H9 (cell line): ENCODE data around the gene ORAI3. TPM values are rescaled to one million over a fixed set of nuclear protein-coding genes. Genes with fewer than 3 reads are reported as not detected.
A peak's percentile ranks its signal among the peaks of the same experiment; 100 is the strongest.

Source experiments
- DNase-seq: peaks from one replicate; pipeline ENCODE4 v3.0.0-alpha.2; 2017
- H2AFZ ChIP-seq: one replicate; pipeline ENCODE4 v1.6.1; 2013; ENCODE audit warnings: mild to moderate bottlenecking, low read length, control low read depth, moderate library complexity
- H2AK5ac ChIP-seq: 2 replicates; pipeline ENCODE4 v1.6.1; 2013; ENCODE audit warnings: low read length, control low read depth, mixed read lengths; ENCODE audit not compliant: insufficient read length
- H2BK120ac ChIP-seq: one replicate; pipeline ENCODE4 v1.6.1; 2013; ENCODE audit warnings: low read depth, mild to moderate bottlenecking, low read length, control low read depth, inconsistent platforms; ENCODE audit not compliant: poor library complexity, severe bottlenecking
- H2BK12ac ChIP-seq: 2 replicates; pipeline ENCODE4 v1.6.1; 2013; ENCODE audit warnings: low read length, control low read depth, mixed read lengths, low read depth; ENCODE audit not compliant: insufficient read length
- H2BK15ac ChIP-seq: 2 replicates; pipeline ENCODE4 v1.6.1; 2013; ENCODE audit warnings: low read depth, low read length, control low read depth
- H2BK20ac ChIP-seq: one replicate; pipeline ENCODE4 v1.6.1; 2013; ENCODE audit warnings: low read depth, mild to moderate bottlenecking, low read length, control low read depth, inconsistent platforms; ENCODE audit not compliant: poor library complexity, severe bottlenecking
- H2BK5ac ChIP-seq: 2 replicates; pipeline ENCODE4 v1.6.1; 2013; ENCODE audit warnings: low read length, control low read depth, mixed read lengths; ENCODE audit not compliant: insufficient read length
- H3K14ac ChIP-seq: 2 replicates; pipeline ENCODE4 v1.6.1; 2013; ENCODE audit warnings: low read length, control low read depth; ENCODE audit not compliant: insufficient read depth
- H3K18ac ChIP-seq: 2 replicates; pipeline ENCODE4 v1.6.1; 2013; ENCODE audit warnings: low read depth, mild to moderate bottlenecking, mixed read lengths, low read length, control low read depth; ENCODE audit not compliant: insufficient read length
- H3K23ac ChIP-seq: 2 replicates; pipeline ENCODE4 v1.6.1; 2013; ENCODE audit warnings: low read length, control low read depth, mixed read lengths, low read depth; ENCODE audit not compliant: insufficient read length
- H3K23me2 ChIP-seq: 2 replicates; pipeline ENCODE4 v1.6.1; 2013; ENCODE audit warnings: low read depth, mild to moderate bottlenecking, mixed read lengths, low read length, control low read depth; ENCODE audit not compliant: insufficient read length, poor library complexity, severe bottlenecking
- H3K27ac ChIP-seq: 2 replicates; pipeline ENCODE4 v1.5.1; 2013; ENCODE audit warnings: low read length, control low read depth, mixed read lengths, low read depth; ENCODE audit not compliant: insufficient read length
- H3K27me3 ChIP-seq: 2 replicates; pipeline ENCODE4 v1.6.1; 2013; ENCODE audit warnings: low read length, control low read depth, inconsistent platforms; ENCODE audit not compliant: insufficient read depth
- H3K4ac ChIP-seq: 2 replicates; pipeline ENCODE4 v1.6.1; 2013; ENCODE audit warnings: low read depth, mild to moderate bottlenecking, control low read depth, inconsistent platforms, low read length, moderate library complexity
- H3K4me1 ChIP-seq: 2 replicates; pipeline ENCODE4 v1.6.1; 2013; ENCODE audit warnings: low read length, control low read depth, inconsistent platforms; ENCODE audit not compliant: insufficient read depth
- H3K4me2 ChIP-seq: 2 replicates; pipeline ENCODE4 v1.6.1; 2013; ENCODE audit warnings: low read length, control low read depth, mixed read lengths; ENCODE audit not compliant: insufficient read length, insufficient read depth
- H3K56ac ChIP-seq: 2 replicates; pipeline ENCODE4 v1.6.1; 2013; ENCODE audit warnings: low read depth, mild to moderate bottlenecking, mixed read lengths, low read length, control low read depth; ENCODE audit not compliant: insufficient read length
- H3K79me1 ChIP-seq: 2 replicates; pipeline ENCODE4 v1.6.1; 2013; ENCODE audit warnings: low read depth, mild to moderate bottlenecking, moderate library complexity, low read length, control low read depth, inconsistent platforms; ENCODE audit not compliant: insufficient read depth, poor library complexity, severe bottlenecking
- H3K79me2 ChIP-seq: 2 replicates; pipeline ENCODE4 v1.6.1; 2013; ENCODE audit warnings: low read length, control low read depth, inconsistent platforms; ENCODE audit not compliant: insufficient read depth
- H3K9ac ChIP-seq: 2 replicates; pipeline ENCODE4 v1.6.1; 2013; ENCODE audit warnings: low read length, control low read depth, mixed read lengths; ENCODE audit not compliant: insufficient read length; ENCODE audit errors: extremely low read depth
- H3K9me3 ChIP-seq: one replicate; pipeline ENCODE4 v1.6.1; 2013; ENCODE audit warnings: low read depth, low read length, inconsistent platforms; ENCODE audit not compliant: control insufficient read depth
- H3T11ph ChIP-seq: one replicate; pipeline ENCODE4 v1.6.1; 2013; ENCODE audit warnings: mild to moderate bottlenecking, low read length, control low read depth, inconsistent platforms
- H4K20me1 ChIP-seq: one replicate; pipeline ENCODE4 v1.6.1; 2013; ENCODE audit not compliant: control insufficient read depth, insufficient read length, insufficient read depth
- H4K5ac ChIP-seq: 2 replicates; pipeline ENCODE4 v1.6.1; 2013; ENCODE audit warnings: low read depth, mild to moderate bottlenecking, mixed read lengths, low read length, control low read depth; ENCODE audit not compliant: insufficient read length
- H4K8ac ChIP-seq: replicated peaks from 2 replicates; pipeline ENCODE4 v1.6.1; 2013; ENCODE audit warnings: low read length, control low read depth, mixed read lengths, low read depth; ENCODE audit not compliant: insufficient read length
- H4K91ac ChIP-seq: 2 replicates; pipeline ENCODE4 v1.6.1; 2013; ENCODE audit warnings: low read depth, mild to moderate bottlenecking, moderate library complexity, mixed read lengths, low read length, control low read depth; ENCODE audit not compliant: insufficient read length
- H3K27ac Mint-ChIP-seq, 3 experiments: 2 replicates in 2 of 3; 3 replicates in 1 of 3; pipeline ENCODE4 v1.8.0; 2020 to 2021; ENCODE audit warnings: mixed read lengths in 3 of 3, mild to moderate bottlenecking in 1 of 3, moderate library complexity in 1 of 3
- H3K27me3 Mint-ChIP-seq: 2 replicates; pipeline ENCODE4 v1.8.0; 2021; ENCODE audit warnings: low read depth, mild to moderate bottlenecking, moderate library complexity, mixed read lengths
- H3K36me3 Mint-ChIP-seq, 3 experiments: 2 replicates in 2 of 3; 3 replicates in 1 of 3; pipeline ENCODE4 v1.8.0; 2020 to 2021; ENCODE audit warnings: low read depth in 3 of 3, mixed read lengths in 3 of 3; ENCODE audit not compliant: insufficient read depth in 1 of 3
- H3K4me1 Mint-ChIP-seq, 2 experiments: 2 replicates each; pipeline ENCODE4 v1.8.0; 2020; ENCODE audit warnings: mixed read lengths in 2 of 2
- H3K4me3 Mint-ChIP-seq, 2 experiments: 2 replicates in 1 of 2; 3 replicates in 1 of 2; pipeline ENCODE4 v1.8.0; 2020 to 2021; ENCODE audit warnings: mild to moderate bottlenecking in 2 of 2, mixed read lengths in 2 of 2, moderate library complexity in 1 of 2
- H3K9me3 Mint-ChIP-seq, 2 experiments: 2 replicates in 1 of 2; 3 replicates in 1 of 2; pipeline ENCODE4 v1.8.0; 2020; ENCODE audit warnings: mild to moderate bottlenecking in 2 of 2, mixed read lengths in 2 of 2, moderate library complexity in 1 of 2
- WGBS: extraction: QIAGEN DNeasy Blood & Tissue Kit; methylation state at CpG from one replicate; pipeline ENCODE4 v1.1.7; 2013; ENCODE audit warnings: missing lambda C conversion rate, low lambda C conversion rate, mixed read lengths; ENCODE audit not compliant: insufficient read length; ENCODE audit errors: extremely low coverage; 5-methylcytosine and 5-hydroxymethylcytosine counted together
- total RNA-seq: library from RNA; stranded (reverse); gene quantifications from 2 replicates; pipeline ENCODE4 v1.2.1, GENCODE V29; 2021
- TF ChIP-seq, protein P1 (sequence below): fragments of 200-600 bp; sonication (generic); conservative IDR thresholded peaks from 3 replicates; pipeline ENCODE4 v1.8.0; 2021; ENCODE audit warnings: antibody characterized with exemption, mild to moderate bottlenecking

The ORAI3 gene
- total RNA-seq, 1 experiment from 2014 or later = 6.9 TPM

DNA sequence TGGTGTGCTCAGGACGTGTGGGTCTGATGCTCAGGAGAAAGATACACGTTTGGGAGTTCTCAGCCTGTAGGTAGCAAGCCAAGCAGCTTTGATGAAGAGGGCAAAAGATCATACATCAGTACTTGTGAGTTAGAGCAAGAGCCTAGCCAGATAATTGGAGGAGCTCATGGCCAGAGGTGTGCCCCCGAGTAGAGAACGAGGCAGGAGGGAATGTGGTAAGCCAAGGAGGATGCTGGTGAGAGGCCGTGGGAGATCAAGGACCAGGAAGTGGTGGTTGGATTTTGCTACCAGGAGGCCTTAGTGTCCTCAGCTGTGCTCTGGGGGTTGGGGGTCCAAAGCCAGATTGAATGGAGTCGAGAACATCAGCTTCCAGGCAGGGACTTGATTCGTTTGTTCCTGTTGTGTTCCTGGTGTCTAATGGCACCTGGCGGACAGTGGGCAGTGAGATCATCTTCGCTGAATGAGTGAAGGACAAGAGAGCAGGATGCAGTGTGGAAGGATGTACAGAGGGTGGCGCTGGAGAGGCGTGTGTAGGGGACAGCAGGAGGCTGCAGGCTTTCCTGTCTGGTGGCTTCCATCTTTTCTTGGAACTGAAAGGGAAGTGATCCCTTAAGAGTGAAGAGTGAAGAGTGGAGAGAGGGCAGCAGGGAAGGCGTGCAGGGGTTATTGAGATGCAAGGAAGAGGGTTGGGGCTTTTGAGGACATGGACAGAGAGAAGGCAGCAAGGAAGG is 13.9 kb upstream of the ORAI3 start:
- WGBS = no CpG with 5 or more reads among the region's 12 CpGs
- no peak overlapping the region for H3K27ac ChIP-seq

More for the DNA sequence above, 13.9 kb upstream of the ORAI3 start:
- Histone ChIP-seq H3T11ph (no peak overlapping the region), H3K4ac (no peak overlapping the region), H2BK20ac (no peak overlapping the region), H3K14ac (no peak overlapping the region), H3K27me3 (no peaks in the 10 kb centered on the region), H2BK120ac (no peak overlapping the region), H4K20me1 (no peaks in the 10 kb centered on the region), H3K9ac (no peak overlapping the region), H3K18ac (no peak overlapping the region), H3K4me2 (no peak overlapping the region), H3K23me2 (no peaks in the 10 kb centered on the region), H4K8ac (no peak overlapping the region), H2AFZ (no peak overlapping the region), H2BK15ac (no peak overlapping the region), H2AK5ac (no peak overlapping the region), H2BK12ac (no peak overlapping the region), H3K23ac (no peak overlapping the region), H4K5ac (no peak overlapping the region), H3K79me1 (no peaks in the 10 kb centered on the region), H3K56ac (no peak overlapping the region), H3K4me1 (no peaks in the 10 kb centered on the region), H3K9me3 (no peaks in the 10 kb centered on the region), H3K79me2 (no peaks in the 10 kb centered on the region; the same call in 1 of the 2 replicates), H2BK5ac (no peak overlapping the region), H4K91ac (no peak overlapping the region)
- H3K9me3 Mint-ChIP-seq = no peaks in the 10 kb centered on the region
- H3K4me3 Mint-ChIP-seq = no peak overlapping the region
- peaks cover 45 to 59% (median 58%) of the 10 kb centered on the region in 3 experiments for H3K36me3 Mint-ChIP-seq
- H3K4me1 Mint-ChIP-seq = peaks cover 7 to 9% of the 10 kb centered on the region in 2 experiments; a peak in 3 of 4 replicates
- H3K27ac Mint-ChIP-seq = peak overlapping the region in 2 of 3 experiments; percentile 11 to 91; a peak in 5 of 7 replicates
- H3K27me3 Mint-ChIP-seq = no peaks in the 10 kb centered on the region
- peak; percentile 87 for DNase-seq
- TF ChIP-seq, protein P1, sequence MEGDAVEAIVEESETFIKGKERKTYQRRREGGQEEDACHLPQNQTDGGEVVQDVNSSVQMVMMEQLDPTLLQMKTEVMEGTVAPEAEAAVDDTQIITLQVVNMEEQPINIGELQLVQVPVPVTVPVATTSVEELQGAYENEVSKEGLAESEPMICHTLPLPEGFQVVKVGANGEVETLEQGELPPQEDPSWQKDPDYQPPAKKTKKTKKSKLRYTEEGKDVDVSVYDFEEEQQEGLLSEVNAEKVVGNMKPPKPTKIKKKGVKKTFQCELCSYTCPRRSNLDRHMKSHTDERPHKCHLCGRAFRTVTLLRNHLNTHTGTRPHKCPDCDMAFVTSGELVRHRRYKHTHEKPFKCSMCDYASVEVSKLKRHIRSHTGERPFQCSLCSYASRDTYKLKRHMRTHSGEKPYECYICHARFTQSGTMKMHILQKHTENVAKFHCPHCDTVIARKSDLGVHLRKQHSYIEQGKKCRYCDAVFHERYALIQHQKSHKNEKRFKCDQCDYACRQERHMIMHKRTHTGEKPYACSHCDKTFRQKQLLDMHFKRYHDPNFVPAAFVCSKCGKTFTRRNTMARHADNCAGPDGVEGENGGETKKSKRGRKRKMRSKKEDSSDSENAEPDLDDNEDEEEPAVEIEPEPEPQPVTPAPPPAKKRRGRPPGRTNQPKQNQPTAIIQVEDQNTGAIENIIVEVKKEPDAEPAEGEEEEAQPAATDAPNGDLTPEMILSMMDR = peak; percentile 80
